Measurements from ENCODE around the gene OCA2.

The OCA2 gene

DNA sequence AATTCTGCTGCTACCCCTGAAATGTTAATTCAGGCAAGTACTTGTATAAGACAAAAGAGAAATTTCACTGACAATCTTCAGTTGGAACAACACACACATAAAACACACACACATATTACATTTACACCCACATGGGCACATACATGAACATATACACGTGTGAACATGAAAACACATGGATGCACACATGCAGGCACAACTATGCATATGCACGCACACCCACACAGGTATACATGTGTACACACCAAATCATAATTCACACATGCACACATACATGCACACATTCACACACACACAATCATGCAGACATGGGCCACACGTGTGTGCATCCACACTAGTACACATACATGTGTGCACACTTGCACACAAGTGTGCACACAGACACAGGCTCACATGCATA, 277.8 kb downstream of the OCA2 start:
- Histone ChIP-seq H3K9me3 (ENCODE audit: control insufficient read depth, insufficient read depth, low read length) (peaks cover 6% of the 10 kb centered on the region), H3K27me3 (ENCODE audit: control insufficient read depth, insufficient read depth, low read length) (no peaks in the 10 kb centered on the region), H3K27ac (ENCODE audit: low read length) (no peak overlapping the region), H3K4me3 (ENCODE audit: low read length) (no peak overlapping the region), H3K36me3 (ENCODE audit: control insufficient read depth, insufficient read depth, low read length) (no peaks in the 10 kb centered on the region), H3K4me1 (ENCODE audit: control insufficient read depth, insufficient read depth, low read length) (no peaks in the 10 kb centered on the region)
- WGBS (ENCODE audit: insufficient coverage, insufficient read length): no CpG with 5 or more reads among the region's 3 CpGs
- no peak for DNase-seq (ENCODE audit: low read depth, low spot score)

DNA sequence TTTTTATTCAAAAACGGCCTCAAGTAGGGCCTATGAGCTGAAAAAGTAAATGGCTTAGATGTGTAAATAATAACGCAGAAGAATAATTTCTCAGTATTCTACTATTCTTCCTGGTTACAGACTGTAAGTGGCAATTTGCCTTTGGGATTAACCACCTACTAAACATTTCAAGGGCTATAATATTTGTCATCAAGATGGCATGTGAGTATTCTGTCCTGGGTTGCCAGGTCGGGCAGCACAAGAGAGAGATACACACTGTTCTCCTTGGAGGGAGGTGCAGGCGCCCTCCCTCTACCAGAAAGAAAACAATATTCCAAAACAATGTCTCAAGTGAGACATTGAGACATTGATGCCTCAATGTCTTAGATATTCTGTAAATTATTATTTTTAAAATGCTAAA, 278.4 kb downstream of the OCA2 start:
- Histone ChIP-seq H3K27ac (ENCODE audit: low read length) (no peak overlapping the region), H3K4me1 (ENCODE audit: control insufficient read depth, insufficient read depth, low read length) (no peaks in the 10 kb centered on the region), H3K36me3 (ENCODE audit: control insufficient read depth, insufficient read depth, low read length) (no peaks in the 10 kb centered on the region), H3K4me3 (ENCODE audit: low read length) (no peak overlapping the region), H3K27me3 (ENCODE audit: control insufficient read depth, insufficient read depth, low read length) (no peaks in the 10 kb centered on the region), H3K9me3 (ENCODE audit: control insufficient read depth, insufficient read depth, low read length) (peaks cover 5% of the 10 kb centered on the region)
- WGBS (ENCODE audit: insufficient coverage, insufficient read length): no CpG with 5 or more reads among the region's 4 CpGs
- no peak for DNase-seq (ENCODE audit: low read depth, low spot score)

DNA sequence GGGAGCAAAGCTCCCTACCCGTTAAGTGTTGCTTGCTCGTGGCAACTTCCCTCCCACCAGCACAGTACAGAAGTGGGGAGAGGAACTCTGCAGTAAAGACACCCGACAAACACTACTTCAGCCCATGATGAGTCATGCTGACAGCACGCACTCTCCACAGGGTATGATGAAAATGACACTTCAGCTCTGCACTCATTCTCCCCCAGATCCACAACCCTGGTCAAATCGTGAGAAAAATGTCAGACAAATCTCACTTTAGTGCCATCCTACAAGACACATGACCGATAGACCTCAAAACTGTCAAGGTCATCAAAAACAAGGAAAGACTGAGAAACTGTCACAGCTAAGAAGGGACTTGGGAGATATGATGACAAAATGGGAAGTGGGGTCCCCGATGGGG, 278.9 kb downstream of the OCA2 start:
- H3K27ac ChIP-seq (ENCODE audit: low read length): no peak overlapping the region
- no peak overlapping the region for H3K4me3 ChIP-seq (ENCODE audit: low read length)
- H3K9me3 ChIP-seq (ENCODE audit: control insufficient read depth, insufficient read depth, low read length): peaks cover 5% of the 10 kb centered on the region
- H3K36me3 ChIP-seq (ENCODE audit: control insufficient read depth, insufficient read depth, low read length): no peaks in the 10 kb centered on the region
- WGBS (ENCODE audit: insufficient coverage, insufficient read length): no CpG with 5 or more reads among the region's 7 CpGs
- DNase-seq (ENCODE audit: low read depth, low spot score): no peak
- H3K27me3 ChIP-seq (ENCODE audit: control insufficient read depth, insufficient read depth, low read length): no peaks in the 10 kb centered on the region
- H3K4me1 ChIP-seq (ENCODE audit: control insufficient read depth, insufficient read depth, low read length): no peaks in the 10 kb centered on the region

DNA sequence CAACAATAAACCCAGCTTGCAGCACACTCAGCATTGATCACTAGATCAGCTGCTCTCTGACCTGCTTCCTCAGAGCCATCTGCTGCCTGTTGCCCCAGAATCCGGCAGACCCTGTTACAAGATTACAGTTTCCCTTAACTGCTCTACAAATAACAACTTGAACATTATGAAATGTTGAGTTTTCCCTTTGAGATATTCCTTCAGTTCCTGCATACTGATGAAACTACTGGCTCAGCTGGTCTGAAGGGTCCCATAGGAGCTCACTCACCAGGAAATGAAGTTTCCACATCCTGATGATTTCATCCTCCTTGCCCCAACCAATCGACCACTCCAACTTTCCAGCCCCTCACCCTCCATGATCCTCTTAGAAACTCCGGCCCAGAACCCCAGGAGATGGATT, 281.9 kb downstream of the OCA2 start:
- DNase-seq (ENCODE audit: low read depth, low spot score): no peak
- no CpG with 5 or more reads among the region's 3 CpGs for WGBS (ENCODE audit: insufficient coverage, insufficient read length)

DNA sequence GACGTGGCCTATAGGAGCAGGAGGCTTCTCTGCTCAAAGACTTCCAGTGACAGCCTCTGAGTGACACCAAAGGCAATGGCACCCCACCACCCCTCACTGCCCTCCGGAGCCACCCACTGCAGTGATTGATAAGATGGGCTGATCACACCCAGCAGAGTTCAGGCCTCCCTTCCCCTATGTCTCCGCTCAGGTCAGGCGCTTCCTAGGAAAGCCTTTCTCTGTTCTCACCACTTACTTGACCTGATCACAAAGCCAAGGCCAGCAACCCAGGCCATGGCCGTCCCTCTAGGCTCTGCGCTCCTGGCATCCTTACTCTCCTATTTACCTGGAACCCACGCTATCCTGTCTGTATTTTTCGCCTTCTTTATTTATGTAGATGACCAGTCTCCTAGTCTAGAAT, 282.3 kb downstream of the OCA2 start:
- Histone ChIP-seq H3K9me3 (ENCODE audit: control insufficient read depth, insufficient read depth, low read length) (peaks cover 3% of the 10 kb centered on the region), H3K4me3 (ENCODE audit: low read length) (no peak overlapping the region), H3K36me3 (ENCODE audit: control insufficient read depth, insufficient read depth, low read length) (no peaks in the 10 kb centered on the region), H3K4me1 (ENCODE audit: control insufficient read depth, insufficient read depth, low read length) (no peaks in the 10 kb centered on the region), H3K27me3 (ENCODE audit: control insufficient read depth, insufficient read depth, low read length) (no peaks in the 10 kb centered on the region), H3K27ac (ENCODE audit: low read length) (no peak overlapping the region)
- DNase-seq (ENCODE audit: low read depth, low spot score): no peak
- no CpG with 5 or more reads among the region's 8 CpGs for WGBS (ENCODE audit: insufficient coverage, insufficient read length)

More for the DNA sequence above, 281.9 kb downstream of the OCA2 start:
- H3K27ac ChIP-seq (ENCODE audit: low read length): no peak overlapping the region
- H3K36me3 ChIP-seq (ENCODE audit: control insufficient read depth, insufficient read depth, low read length): no peaks in the 10 kb centered on the region
- no peaks in the 10 kb centered on the region for H3K27me3 ChIP-seq (ENCODE audit: control insufficient read depth, insufficient read depth, low read length)
- H3K4me3 ChIP-seq (ENCODE audit: low read length): no peak overlapping the region
- no peaks in the 10 kb centered on the region for H3K4me1 ChIP-seq (ENCODE audit: control insufficient read depth, insufficient read depth, low read length)
- H3K9me3 ChIP-seq (ENCODE audit: control insufficient read depth, insufficient read depth, low read length): peaks cover 3% of the 10 kb centered on the region

DNA sequence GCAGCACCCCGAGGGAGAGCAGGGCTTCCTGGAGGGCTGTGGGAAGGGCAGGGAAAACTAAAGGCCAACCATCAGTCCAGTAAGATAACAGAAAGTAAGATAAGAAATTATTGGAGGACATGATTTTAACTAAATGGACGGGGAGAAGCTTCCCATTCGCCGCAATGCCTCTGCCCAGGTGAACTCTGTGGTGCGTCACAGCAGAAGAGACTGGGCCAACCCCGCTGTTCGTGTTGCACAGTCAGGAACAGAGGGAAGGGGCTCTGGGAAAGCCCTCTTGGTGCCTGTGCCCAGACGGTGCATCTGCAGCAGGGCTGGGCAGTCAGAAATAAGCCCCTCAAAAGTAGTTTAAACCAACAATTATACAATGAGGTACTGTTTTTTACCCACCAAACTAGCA, 284.1 kb downstream of the OCA2 start:
- no peak overlapping the region for H3K27ac ChIP-seq (ENCODE audit: low read length)
- DNase-seq (ENCODE audit: low read depth, low spot score): no peak
- no peaks in the 10 kb centered on the region for H3K36me3 ChIP-seq (ENCODE audit: control insufficient read depth, insufficient read depth, low read length)
- no peaks in the 10 kb centered on the region; the same call in 1 of the 2 replicates for H3K9me3 ChIP-seq (ENCODE audit: control insufficient read depth, insufficient read depth, low read length)
- no peaks in the 10 kb centered on the region for H3K27me3 ChIP-seq (ENCODE audit: control insufficient read depth, insufficient read depth, low read length)
- no peak overlapping the region for H3K4me3 ChIP-seq (ENCODE audit: low read length)
- WGBS (ENCODE audit: insufficient coverage, insufficient read length): no CpG with 5 or more reads among the region's 8 CpGs
- no peaks in the 10 kb centered on the region for H3K4me1 ChIP-seq (ENCODE audit: control insufficient read depth, insufficient read depth, low read length)

DNA sequence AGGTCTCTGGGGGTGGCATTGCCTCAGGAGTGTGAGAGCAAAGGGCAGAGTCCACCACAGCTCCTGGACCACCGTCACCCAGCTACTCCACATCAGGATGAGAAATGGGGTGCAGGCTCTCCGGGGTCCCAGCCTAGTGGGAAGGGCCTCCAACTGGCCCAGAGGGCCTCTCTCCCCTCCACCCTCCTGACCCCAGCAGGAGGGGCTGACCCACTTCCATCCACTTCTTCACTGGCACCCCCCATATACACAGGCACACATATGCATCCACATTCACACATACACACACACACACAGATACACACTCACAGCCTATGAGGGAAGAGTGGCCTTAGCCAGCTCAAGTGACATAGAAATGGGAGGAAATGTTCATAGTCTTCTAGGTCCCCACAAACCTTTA, 286.0 kb downstream of the OCA2 start:
- WGBS (ENCODE audit: insufficient coverage, insufficient read length): no CpG with 5 or more reads among the region's 2 CpGs
- no peak overlapping the region for H3K27ac ChIP-seq (ENCODE audit: low read length)
- DNase-seq (ENCODE audit: low read depth, low spot score): no peak
- peaks cover under 1% of the 10 kb centered on the region for H3K9me3 ChIP-seq (ENCODE audit: control insufficient read depth, insufficient read depth, low read length)
- no peaks in the 10 kb centered on the region for H3K27me3 ChIP-seq (ENCODE audit: control insufficient read depth, insufficient read depth, low read length)
- no peak overlapping the region for H3K4me3 ChIP-seq (ENCODE audit: low read length)
- H3K36me3 ChIP-seq (ENCODE audit: control insufficient read depth, insufficient read depth, low read length): no peaks in the 10 kb centered on the region
- no peaks in the 10 kb centered on the region for H3K4me1 ChIP-seq (ENCODE audit: control insufficient read depth, insufficient read depth, low read length)

DNA sequence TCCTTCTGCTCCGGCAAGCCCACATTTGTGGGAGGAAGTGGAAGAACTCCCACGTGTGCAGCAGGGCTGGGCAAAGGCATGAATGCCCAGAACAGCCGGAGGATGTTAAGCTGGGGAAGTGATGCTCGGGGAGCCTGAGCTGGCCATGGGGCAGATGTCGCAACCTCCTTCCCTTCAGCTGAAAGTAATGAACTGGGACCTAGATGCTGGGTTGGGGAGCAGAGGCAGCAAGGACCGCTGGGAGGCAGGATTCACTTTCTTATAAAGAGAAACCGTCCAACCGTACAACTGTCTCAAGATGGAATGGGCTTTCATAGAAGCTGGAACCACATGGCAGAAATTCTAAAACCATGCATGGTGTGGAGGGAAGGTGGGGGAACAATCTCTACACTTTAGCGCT, 290.9 kb downstream of the OCA2 start:
- DNase-seq (ENCODE audit: low read depth, low spot score): no peak
- Histone ChIP-seq H3K36me3 (ENCODE audit: control insufficient read depth, insufficient read depth, low read length) (no peaks in the 10 kb centered on the region), H3K4me1 (ENCODE audit: control insufficient read depth, insufficient read depth, low read length) (no peaks in the 10 kb centered on the region), H3K4me3 (ENCODE audit: low read length) (no peak overlapping the region), H3K9me3 (ENCODE audit: control insufficient read depth, insufficient read depth, low read length) (peaks cover 6% of the 10 kb centered on the region; the same call in 1 of the 2 replicates), H3K27ac (ENCODE audit: low read length) (no peak overlapping the region), H3K27me3 (ENCODE audit: control insufficient read depth, insufficient read depth, low read length) (no peaks in the 10 kb centered on the region)
- whole genome bisulfite sequencing (ENCODE audit: insufficient coverage, insufficient read length): no CpG with 5 or more reads among the region's 9 CpGs

DNA sequence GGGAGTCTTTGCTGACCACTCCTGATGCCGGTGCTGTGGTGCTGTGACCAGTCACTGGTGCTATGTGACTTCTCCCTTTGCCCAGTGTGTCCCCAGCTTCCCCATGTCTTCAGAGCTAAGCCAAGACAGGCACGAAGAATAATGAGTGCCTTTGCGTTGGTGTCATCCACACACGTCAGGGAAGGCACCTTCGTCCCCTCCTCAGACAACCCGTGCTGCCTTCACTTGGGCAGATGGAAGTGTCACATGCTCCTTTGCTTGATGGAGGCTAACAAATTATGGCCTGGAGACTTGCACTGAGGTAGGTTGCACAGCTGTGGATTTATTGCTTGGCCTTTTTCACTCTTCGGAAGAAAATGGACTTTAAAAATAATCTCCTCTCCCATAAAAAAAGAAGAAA, 291.8 kb downstream of the OCA2 start:
- no peak for DNase-seq (ENCODE audit: low read depth, low spot score)
- no CpG with 5 or more reads among the region's 7 CpGs for WGBS (ENCODE audit: insufficient coverage, insufficient read length)
- no peaks in the 10 kb centered on the region for H3K4me1 ChIP-seq (ENCODE audit: control insufficient read depth, insufficient read depth, low read length)
- no peak overlapping the region for H3K4me3 ChIP-seq (ENCODE audit: low read length)
- no peak overlapping the region for H3K27ac ChIP-seq (ENCODE audit: low read length)
- no peaks in the 10 kb centered on the region for H3K36me3 ChIP-seq (ENCODE audit: control insufficient read depth, insufficient read depth, low read length)
- peaks cover 6% of the 10 kb centered on the region; the same call in 1 of the 2 replicates for H3K9me3 ChIP-seq (ENCODE audit: control insufficient read depth, insufficient read depth, low read length)
- H3K27me3 ChIP-seq (ENCODE audit: control insufficient read depth, insufficient read depth, low read length): no peaks in the 10 kb centered on the region

DNA sequence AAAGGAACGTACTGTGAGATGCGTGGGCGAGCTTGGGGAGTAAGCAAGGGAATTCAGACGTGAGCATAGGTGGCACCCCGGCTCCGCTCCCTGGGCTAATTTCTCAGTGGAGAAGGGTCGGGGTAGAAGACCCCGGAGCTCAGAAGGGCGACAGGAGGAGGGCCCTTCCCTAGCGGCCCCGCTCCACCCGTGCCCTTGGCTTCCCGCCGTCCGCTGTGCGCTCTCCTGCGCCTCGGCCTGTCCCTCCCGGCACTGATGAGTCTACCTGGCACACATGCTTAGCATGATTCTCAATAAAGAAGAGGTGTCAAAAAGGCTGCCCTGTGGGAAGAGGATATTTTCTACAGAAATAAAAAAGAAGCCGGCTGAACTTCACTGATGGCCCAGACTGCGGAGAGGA, 292.7 kb downstream of the OCA2 start:
- Histone ChIP-seq H3K27ac (ENCODE audit: low read length) (no peak overlapping the region), H3K9me3 (ENCODE audit: control insufficient read depth, insufficient read depth, low read length) (peaks cover 6% of the 10 kb centered on the region; the same call in 1 of the 2 replicates), H3K4me3 (ENCODE audit: low read length) (no peak overlapping the region), H3K4me1 (ENCODE audit: control insufficient read depth, insufficient read depth, low read length) (no peaks in the 10 kb centered on the region), H3K36me3 (ENCODE audit: control insufficient read depth, insufficient read depth, low read length) (no peaks in the 10 kb centered on the region), H3K27me3 (ENCODE audit: control insufficient read depth, insufficient read depth, low read length) (no peaks in the 10 kb centered on the region)
- no peak for DNase-seq (ENCODE audit: low read depth, low spot score)
- no CpG with 5 or more reads among the region's 21 CpGs for WGBS (ENCODE audit: insufficient coverage, insufficient read length)

DNA sequence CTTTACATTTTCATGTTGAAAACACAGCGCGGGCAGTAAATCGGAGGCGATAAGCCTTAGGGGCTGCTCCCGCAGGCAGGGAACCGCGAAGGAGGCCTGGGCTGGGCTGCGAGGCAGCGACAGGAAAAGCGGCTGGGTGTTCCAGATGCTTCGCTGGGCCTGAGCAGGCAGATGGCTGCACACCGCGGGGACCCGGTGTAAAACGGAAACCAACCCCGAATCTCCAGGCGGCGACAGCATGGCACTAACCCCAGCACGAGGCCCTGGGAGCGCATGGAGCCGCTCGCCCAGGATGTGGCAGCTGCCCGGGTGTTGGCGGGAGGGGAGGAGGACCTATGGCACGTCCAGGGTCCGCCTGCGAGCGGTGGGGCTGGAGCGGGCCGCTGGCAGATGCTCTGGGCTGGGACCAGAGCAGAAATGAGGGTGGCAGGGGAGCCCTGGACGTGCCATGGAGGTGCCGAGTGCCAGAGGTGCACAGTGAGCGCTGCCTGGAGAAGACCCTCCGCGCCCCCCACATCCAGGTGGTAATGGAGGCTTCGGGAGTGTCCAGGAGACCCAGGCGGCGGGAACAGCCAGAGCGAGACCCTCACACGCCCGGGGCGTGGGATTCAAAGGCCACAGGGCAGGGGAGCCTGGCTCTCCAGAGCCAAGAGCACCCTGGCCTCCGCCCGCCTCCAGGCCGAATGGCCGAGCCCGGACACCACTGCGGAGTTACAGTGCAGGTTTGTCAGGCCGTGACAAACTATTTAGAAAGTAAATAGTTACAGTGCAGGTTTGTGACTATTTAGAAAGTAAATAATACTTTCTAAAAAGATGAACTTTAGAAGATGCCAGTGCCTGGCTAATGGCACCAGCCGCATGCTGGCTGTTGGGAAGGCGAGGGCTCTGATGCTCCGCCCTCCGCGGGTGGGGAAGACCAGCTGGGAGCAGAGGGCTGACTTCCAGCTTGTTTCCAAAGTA, 293.6 kb downstream of the OCA2 start:
- no peak for DNase-seq (ENCODE audit: low read depth, low spot score)

More for the DNA sequence above, 293.6 kb downstream of the OCA2 start:
- no peak overlapping the region for H3K27ac ChIP-seq (ENCODE audit: low read length)
- no peaks in the 10 kb centered on the region for H3K36me3 ChIP-seq (ENCODE audit: control insufficient read depth, insufficient read depth, low read length)
- H3K4me3 ChIP-seq (ENCODE audit: low read length): no peak overlapping the region
- no CpG with 5 or more reads among the region's 54 CpGs for WGBS (ENCODE audit: insufficient coverage, insufficient read length)
- no peaks in the 10 kb centered on the region for H3K4me1 ChIP-seq (ENCODE audit: control insufficient read depth, insufficient read depth, low read length)
- H3K9me3 ChIP-seq (ENCODE audit: control insufficient read depth, insufficient read depth, low read length): peaks cover 6% of the 10 kb centered on the region; the same call in 1 of the 2 replicates
- H3K27me3 ChIP-seq (ENCODE audit: control insufficient read depth, insufficient read depth, low read length): no peaks in the 10 kb centered on the region
